ENCODE data around the gene F2RL2.
A peak's percentile ranks its signal among the peaks of the same experiment; 100 is the strongest.
"Not testable (repeated sequence)": the region's sequence is repeated elsewhere in the genome, so short reads cannot be mapped to it uniquely, and the experiment has no call there.

F2RL2 gene

GRCh38 chr5:76620166-76620565, 3.0 kb downstream of the F2RL2 start:
- no peak for DNase-seq

- DNase-seq: no peak
Observed at GRCh38 chr5:76617675-76618074, 5.5 kb downstream of the F2RL2 start.

DNA sequence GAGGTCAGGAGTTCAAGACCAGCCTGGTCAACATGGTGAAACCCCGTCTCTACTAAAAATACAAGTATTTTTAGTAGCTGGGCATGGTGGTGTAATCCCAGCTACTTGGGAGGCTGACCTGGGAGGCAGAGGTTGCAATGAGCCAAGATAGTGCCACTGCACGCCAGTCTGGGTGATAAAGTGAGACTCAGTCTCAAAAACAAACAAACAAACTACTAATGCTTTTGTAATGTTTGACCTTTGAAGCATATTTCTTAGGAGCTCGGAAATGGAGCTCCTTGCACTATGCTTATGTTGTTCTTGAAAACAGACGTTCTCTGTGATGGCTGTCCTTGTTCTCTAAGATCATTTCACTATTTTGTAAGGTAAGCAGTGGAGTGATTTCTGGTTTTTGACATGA, 6.0 kb downstream of the F2RL2 start:
- DNase-seq: no peak

DNA sequence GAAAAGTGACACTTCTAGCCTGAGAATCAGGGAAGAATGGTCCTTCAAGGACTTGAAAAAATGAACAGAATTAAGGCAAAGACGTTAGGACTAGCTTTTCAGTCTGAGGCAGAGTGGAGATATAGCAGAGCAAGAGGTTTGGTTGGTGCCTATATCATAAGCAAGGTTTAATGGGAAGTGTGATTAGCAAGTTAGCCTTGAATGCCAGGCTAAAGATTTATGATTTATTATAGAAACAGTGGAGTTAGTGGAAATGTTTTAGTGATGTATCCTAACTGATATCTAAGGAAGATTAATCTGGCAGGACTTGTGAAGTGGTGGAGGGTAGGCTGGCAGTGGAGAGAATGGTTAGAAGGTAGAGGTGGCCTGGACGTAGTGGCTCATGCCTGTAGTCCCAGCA, 7.0 kb downstream of the F2RL2 start:
- DNase-seq: no peak

DNA sequence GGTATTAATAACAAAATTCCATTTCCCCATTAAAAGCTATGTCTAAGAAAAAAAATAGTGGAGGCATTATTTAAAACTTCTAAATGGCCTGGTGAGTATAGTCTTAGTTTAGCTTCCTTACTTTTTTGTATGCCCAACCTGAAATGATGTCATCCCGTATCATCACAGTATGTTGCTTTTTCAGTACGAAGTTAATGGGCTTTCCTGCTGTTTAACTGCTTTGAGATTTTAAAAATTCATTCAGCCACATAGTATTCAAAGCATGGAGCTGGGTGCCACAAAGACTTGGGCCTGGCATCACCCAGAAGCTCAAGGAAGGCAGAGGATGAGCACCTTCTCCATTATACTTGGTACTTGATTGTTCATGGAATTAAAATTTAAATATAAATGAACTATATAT, 7.4 kb downstream of the F2RL2 start:
- DNase-seq: no peak

DNA sequence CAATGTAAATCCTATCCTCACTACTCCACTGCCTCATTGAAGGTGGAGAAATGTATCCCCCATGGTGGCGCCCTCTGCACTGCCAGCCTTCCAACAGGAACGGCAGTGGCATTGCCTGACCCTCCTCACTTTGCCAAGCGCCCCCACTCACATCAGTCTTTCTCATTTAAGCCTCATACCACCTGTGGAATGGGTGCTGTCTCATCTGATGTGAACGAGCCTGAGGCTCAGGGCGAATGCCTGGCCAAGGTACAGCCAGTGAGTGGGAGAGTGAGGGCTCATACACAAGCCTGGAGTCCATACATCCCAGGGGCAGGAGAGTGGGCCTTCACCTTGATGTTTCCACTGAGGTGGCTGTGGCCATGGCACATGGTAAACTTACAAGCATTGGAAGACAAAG, 10.3 kb downstream of the F2RL2 start:
- no peak for DNase-seq

DNA sequence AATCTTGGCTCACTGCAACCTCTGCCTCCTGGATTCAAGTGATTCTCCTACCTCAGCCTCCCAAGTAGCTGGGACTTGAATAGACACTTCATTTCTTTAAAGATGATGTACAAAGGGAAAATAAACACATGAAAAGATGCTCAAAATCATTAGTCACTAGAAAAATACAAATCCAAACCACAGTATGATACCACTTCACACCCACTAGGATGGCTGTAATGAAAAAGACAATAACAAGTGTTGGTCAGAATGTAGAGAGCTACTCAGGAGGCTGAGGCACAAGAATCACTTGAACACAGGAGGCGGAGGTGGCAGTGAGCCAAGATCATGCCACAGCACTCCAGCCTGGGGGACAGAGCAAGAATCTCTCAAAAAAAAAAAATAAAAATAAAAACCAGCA, 13.0 kb downstream of the F2RL2 start:
- DNase-seq: peak; percentile 2

- DNase-seq: no peak
Observed at GRCh38 chr5:76608833-76609232, 14.4 kb downstream of the F2RL2 start.

- no peak for DNase-seq
Observed at GRCh38 chr5:76607353-76607871, 15.8 kb downstream of the F2RL2 start.

- DNase-seq: no peak
Observed at GRCh38 chr5:76606701-76607100, 16.5 kb downstream of the F2RL2 start.

GRCh38 chr5:76604838-76605237, 18.4 kb downstream of the F2RL2 start:
- DNase-seq: no peak

DNA sequence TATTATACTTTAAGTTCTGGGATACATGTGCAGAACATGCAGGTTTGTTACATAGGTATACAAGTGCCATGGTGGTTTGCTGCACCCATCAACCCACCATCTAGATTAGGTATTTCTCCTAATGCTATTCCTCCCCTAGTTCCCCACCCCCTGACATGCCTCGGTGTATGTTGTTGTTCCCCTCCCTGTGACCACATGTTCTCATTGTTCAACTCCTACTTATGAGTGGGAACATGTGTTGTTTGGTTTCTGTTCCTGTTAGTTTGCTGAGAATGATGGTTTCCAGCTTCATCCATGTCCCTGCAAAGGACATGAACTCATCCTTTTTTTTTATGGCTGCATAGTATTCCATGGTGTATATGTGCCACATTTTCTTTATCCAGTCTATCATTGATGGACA, 19.2 kb downstream of the F2RL2 start:
- not testable (repeated sequence) for DNase-seq

- DNase-seq: no peak
Observed at GRCh38 chr5:76602094-76602726, 21.0 kb downstream of the F2RL2 start.

DNA sequence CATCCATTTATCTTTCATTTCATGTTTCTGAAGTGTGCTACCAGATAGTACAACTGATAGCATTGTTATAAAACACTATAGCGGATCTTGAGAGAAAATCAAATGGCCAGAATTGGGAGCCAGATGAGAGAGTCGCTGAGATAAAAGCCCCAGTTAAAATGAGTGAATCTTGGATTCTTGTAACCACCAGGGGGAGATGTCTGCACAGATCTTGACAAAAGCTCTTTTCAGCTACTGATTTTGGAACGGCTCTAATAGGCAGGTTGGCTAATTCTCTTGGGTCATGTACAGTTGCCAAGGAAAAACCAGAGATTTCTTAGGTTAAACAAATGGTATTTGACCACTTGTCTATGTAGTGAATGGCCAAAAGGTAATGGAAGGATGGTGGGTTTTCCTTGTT, 21.7 kb downstream of the F2RL2 start:
- peak; percentile 17 for DNase-seq

GRCh38 chr5:76600716-76601115, 22.5 kb downstream of the F2RL2 start:
- no peak for DNase-seq

DNA sequence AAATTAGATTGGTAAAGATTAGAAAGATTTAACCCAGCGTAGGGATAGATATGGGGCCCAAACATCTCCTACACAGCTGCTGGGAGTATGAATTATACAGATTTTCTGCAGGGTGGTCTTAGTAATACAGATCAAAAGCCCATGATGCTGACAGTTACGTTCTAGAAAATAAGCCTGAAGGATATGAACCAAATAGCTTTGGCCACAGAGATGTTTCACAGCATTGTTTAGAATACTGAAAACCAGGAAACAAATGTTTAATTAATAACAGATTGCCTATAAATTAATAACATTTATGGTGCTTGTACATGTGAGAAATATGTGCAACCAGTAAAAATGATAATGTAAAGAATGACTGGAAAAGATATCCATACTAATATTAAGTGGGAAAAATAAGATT, 24.7 kb downstream of the F2RL2 start:
- DNase-seq: no peak

GRCh38 chr5:76595755-76596481, 27.3 kb downstream of the F2RL2 start:
- DNase-seq: no peak

DNA sequence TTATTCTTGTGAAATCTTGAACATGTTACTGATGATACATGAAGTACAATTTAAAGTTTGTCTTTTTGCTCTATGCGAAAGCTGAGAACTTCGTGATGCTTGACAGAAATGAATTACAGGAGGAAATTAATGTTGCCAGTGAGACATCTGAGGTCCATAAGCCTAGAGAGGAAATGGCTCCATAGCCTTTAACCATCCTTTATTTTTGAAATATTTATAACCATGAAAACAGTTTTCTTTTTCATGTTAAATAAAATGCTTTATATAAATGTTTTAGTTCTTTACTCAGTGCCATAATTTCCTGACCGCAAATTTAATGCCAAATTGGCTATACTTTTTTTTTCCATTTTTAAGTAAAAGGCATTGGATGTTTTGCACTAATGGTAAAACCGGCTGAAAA, 29.1 kb downstream of the F2RL2 start:
- DNase-seq: no peak

GRCh38 chr5:76592692-76593091, 30.5 kb downstream of the F2RL2 start:
- no peak for DNase-seq

DNA sequence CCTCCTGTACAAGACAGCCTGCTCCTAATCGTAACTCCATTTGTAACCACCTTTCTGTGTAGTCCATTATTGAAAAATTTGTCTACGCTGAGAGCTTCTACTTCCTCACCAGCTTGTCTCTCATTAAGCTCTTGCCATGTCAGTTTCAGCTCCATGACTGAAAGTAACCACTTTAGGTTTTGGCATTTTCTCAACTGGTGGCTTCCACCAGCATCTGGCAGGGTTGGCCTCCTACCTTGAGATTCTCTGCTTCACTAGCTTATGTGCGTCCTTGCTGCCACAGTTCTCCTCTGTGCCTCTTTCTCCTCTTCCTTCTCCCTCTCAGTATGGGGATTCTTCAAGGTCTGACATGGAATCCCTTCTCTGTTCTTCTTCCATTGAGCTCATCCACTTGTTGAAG, 31.8 kb downstream of the F2RL2 start:
- DNase-seq: no peak

DNA sequence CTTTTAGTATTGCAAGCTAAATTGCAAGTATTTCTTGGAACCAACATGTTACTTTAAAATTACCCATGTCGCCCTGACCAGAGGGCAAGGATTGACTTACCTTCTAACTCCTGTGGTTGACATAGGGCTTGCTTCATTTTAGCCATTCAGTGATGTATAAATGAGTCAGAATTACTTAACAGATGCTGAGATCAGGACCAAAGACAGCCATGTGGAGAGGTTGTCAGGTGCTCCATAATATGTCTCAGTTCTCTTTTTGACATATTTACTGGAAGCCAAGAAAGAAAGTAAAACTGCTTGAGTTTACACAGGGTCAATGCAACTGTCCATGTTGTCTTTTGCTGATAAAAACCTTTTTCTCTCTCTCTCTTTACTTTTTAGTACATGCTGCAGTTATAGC, 33.2 kb downstream of the F2RL2 start:
- no peak for DNase-seq

DNA sequence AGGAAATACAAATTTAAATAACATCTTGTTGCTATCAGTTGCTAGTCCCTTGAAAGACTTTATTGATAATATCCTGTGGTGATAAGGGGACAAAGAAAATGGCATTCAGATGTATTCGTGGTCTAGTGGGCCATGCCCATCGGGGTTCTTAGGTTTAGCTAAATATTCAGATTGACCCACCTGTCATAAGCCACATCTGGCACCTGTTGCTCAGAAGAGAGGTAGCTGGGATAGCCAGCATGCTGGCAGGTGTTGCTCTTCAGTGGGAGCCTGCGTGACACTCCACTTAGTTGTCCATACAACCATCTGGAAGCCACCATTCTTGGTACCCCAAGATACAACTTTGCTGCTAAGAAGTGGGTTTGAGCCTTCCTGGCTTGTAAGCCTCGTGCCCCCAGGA, 36.7 kb downstream of the F2RL2 start:
- no peak for DNase-seq

DNA sequence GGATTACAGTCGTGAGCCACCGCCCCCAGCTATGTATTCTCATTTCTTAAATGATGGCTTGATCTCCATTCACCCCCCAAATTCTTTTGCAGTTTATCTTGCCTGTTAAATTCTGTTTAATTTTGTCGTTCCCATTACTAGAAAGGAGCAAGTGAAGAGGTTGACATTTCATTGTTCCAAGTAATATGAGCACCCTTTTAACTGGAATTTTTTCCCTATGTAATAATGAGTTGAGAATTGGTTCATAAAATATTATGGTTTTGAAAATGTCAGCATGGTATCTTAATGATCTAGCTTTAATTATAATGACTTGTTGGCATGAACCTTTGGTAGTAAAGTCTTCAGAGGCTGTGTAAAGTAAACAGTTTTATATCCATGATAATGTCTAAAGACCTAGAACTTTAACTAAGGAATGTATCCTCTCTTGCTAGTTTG, 37.4 kb downstream of the F2RL2 start:
- no peak for DNase-seq

GRCh38 chr5:76583163-76584047, 39.8 kb downstream of the F2RL2 start:
- no peak for DNase-seq

Measured in NCI-H345 (cell line).